OCI-LY3 (cell line): ENCODE measurements around the gene FAM13A.

Source experiments
- CTCF ChIP-seq: fragments of 200-600, 300-600 bp; sonication (generic); IDR thresholded peaks from 2 replicates; pipeline ENCODE4 v1.5.1; 2014; ENCODE audit warnings: antibody characterized with exemption, low read length, low read depth
- EZH2phosphoT487 ChIP-seq: fragments of 200-600 bp; shearing (Covaris generic); IDR thresholded peaks from 2 replicates; pipeline ENCODE4 v1.6.1; 2018; ENCODE audit warnings: antibody characterized with exemption, mixed run types, low read depth

- TF ChIP-seq CTCF (no peak), EZH2phosphoT487 (no peak)
These were observed 30.4 kb downstream of the FAM13A start for GRCh38 chr4:89026542-89026941.
